Transverse colon (tissue), 4 donors: Measurements from ENCODE around the gene TNFSF9. TPM values are rescaled to one million over a fixed set of nuclear protein-coding genes. Genes with fewer than 3 reads are reported as not detected.

Source experiments
- DNase-seq: peaks from one replicate; pipeline ENCODE4 v3.0.0-alpha.2; 2019
- H3K27ac ChIP-seq, 4 donors: fragments of 200-600 bp; sonication (generic); 2 replicates each; pipeline ENCODE4 v1.5.1; 2016 to 2018; ENCODE audit warnings: inconsistent platforms in 4 of 4
- H3K27me3 ChIP-seq: fragments of 200-600 bp; sonication (generic); 2 replicates; pipeline ENCODE4 v1.5.1; 2017; ENCODE audit warnings: inconsistent platforms
- H3K36me3 ChIP-seq, 4 donors: fragments of 200-600 bp; sonication (generic); 2 replicates each; pipeline ENCODE4 v1.5.1; 2017 to 2019; ENCODE audit warnings: inconsistent platforms in 4 of 4
- H3K4me1 ChIP-seq, 4 donors: fragments of 200-600 bp; sonication (generic); 2 replicates each; pipeline ENCODE4 v1.5.1; 2017 to 2020; ENCODE audit warnings: inconsistent platforms in 4 of 4
- H3K4me3 ChIP-seq, 4 donors: fragments of 200-600 bp; sonication (generic); 1 replicate in 1 of 4; 2 replicates in 3 of 4; pipeline versions ENCODE4 v1.5.1 to v1.6.1; 2017 to 2019; ENCODE audit warnings: inconsistent platforms in 4 of 4
- H3K9me3 ChIP-seq, 2 donors: fragments of 200-600 bp; sonication (generic); 2 replicates each; pipeline ENCODE4 v1.5.1; 2017 to 2019; ENCODE audit warnings: inconsistent platforms in 2 of 2
- CTCF ChIP-seq, 5 experiments: fragments of 200-600 bp in 3 of 5; fragments of 450-650 bp in 2 of 5; sonication (generic) in 3 of 5; IDR thresholded peaks; 1 replicate in 2 of 5; 2 replicates in 3 of 5; pipeline ENCODE4 v1.5.1; 2016 to 2017; ENCODE audit warnings: antibody characterized with exemption in 5 of 5, inconsistent platforms in 3 of 5, mild to moderate bottlenecking in 2 of 5, moderate library complexity in 1 of 5
- EP300 ChIP-seq: sonication (generic); formaldehyde crosslinking; IDR thresholded peaks from one replicate; pipeline ENCODE4 v1.6.1; 2017; ENCODE audit warnings: antibody characterized with exemption, low read depth
- POLR2A ChIP-seq: fragments of 450-650 bp; IDR thresholded peaks from one replicate; pipeline ENCODE4 v1.6.1; 2016; ENCODE audit warnings: antibody characterized with exemption, mild to moderate bottlenecking, moderate library complexity
- POLR2AphosphoS5 ChIP-seq, 3 donors: sonication (generic); formaldehyde crosslinking; IDR thresholded peaks; one replicate each; pipeline ENCODE4 v1.6.1; 2016; ENCODE audit warnings: antibody characterized with exemption in 3 of 3
- whole genome bisulfite sequencing, 2 donors: methylation state at CpG; one replicate each; pipeline ENCODE4 v1.1.5; 2018; ENCODE audit warnings: low coverage in 1 of 2; 5-methylcytosine and 5-hydroxymethylcytosine counted together
- in situ Hi-C, 4 donors: fragments of 200-750 bp; cut with MboI; loops; one replicate each; pipeline versions ENCODE4 v1.15.0 to v1.15.1; 2017; ENCODE audit warnings: low sequenced_read_pairs in 3 of 4, low pct_ligation_motif_present in 1 of 4, low pct_unique_long_range_greater_than_20kb in 1 of 4
- intact Hi-C: fragments of 100-400 bp; cut with DNase I; formaldehyde crosslinking; loops from one replicate; pipeline ENCODE4 v1.15.1; 2023; ENCODE audit warnings: low total_unique reads
- total RNA-seq, 4 donors: library from RNA; depleted of rRNA; stranded (reverse); fragments of >200 nt; gene quantifications; one replicate each; pipeline ENCODE4 v1.1.0, GENCODE V29; 2016

TNFSF9 gene
- total RNA-seq, 4 donors from 2014 or later, result 0.95 to 2.7 TPM; not detected in 2

GRCh38 chr19:6484230-6484629, 46.6 kb upstream of the TNFSF9 start:
- no peak overlapping the region for H3K27ac ChIP-seq
- H3K4me1 ChIP-seq, result peaks cover 0 to 3% (median 0%) of the 10 kb centered on the region in 4 donors
- H3K9me3 ChIP-seq, result no peaks in the 10 kb centered on the region
- in situ Hi-C loops, result no loop called here
- 91 to 100% methylated on average over 4 to 8 of the region's 8 CpGs for WGBS, 2 donors
- no peaks in the 10 kb centered on the region for H3K27me3 ChIP-seq
- H3K36me3 ChIP-seq, result no peaks in the 10 kb centered on the region
- DNase-seq, result no peak
- intact Hi-C loops, result no loop called here
- no peak overlapping the region for H3K4me3 ChIP-seq
- TF ChIP-seq CTCF (IDR thresholded peaks at IDR 0.05) (no peak), POLR2AphosphoS5 (IDR thresholded peaks at IDR 0.05) (no peak), EP300 (no peak), POLR2A (no peak)

GRCh38 chr19:6484831-6485230, 46.0 kb upstream of the TNFSF9 start:
- in situ Hi-C loops (no loop called here), intact Hi-C loops (no loop called here)
- peaks cover 0 to 3% (median 0%) of the 10 kb centered on the region in 4 donors for H3K4me1 ChIP-seq
- H3K9me3 ChIP-seq, result no peaks in the 10 kb centered on the region
- H3K4me3 ChIP-seq, result no peak overlapping the region
- H3K36me3 ChIP-seq, result no peaks in the 10 kb centered on the region
- no peak for DNase-seq
- no peak overlapping the region for H3K27ac ChIP-seq
- TF ChIP-seq CTCF (IDR thresholded peaks at IDR 0.05) (no peak), EP300 (no peak), POLR2AphosphoS5 (IDR thresholded peaks at IDR 0.05) (no peak), POLR2A (no peak)
- WGBS, 2 donors, result 88 to 93% methylated on average over 4 to 7 of the region's 7 CpGs
- no peaks in the 10 kb centered on the region for H3K27me3 ChIP-seq

GRCh38 chr19:6489278-6490061, 41.4 kb upstream of the TNFSF9 start:
- intact Hi-C loops, result no loop called here
- Histone ChIP-seq H3K4me1 (no peaks in the 10 kb centered on the region), H3K9me3 (no peaks in the 10 kb centered on the region), H3K36me3 (no peaks in the 10 kb centered on the region), H3K4me3 (peak overlapping the region in 1 of 4 donors; percentile 2), H3K27ac (no peak overlapping the region), H3K27me3 (no peaks in the 10 kb centered on the region)
- no peak for DNase-seq
- in situ Hi-C loops, result no loop called here
- 52 to 60% methylated on average over 3 to 15 of the region's 15 CpGs for WGBS, 2 donors
- no peak for TF ChIP-seq CTCF (IDR thresholded peaks at IDR 0.05)
- TF ChIP-seq EP300, result no peak
- TF ChIP-seq POLR2A, result no peak
- no peak for TF ChIP-seq POLR2AphosphoS5 (IDR thresholded peaks at IDR 0.05)

GRCh38 chr19:6490134-6490533, 40.7 kb upstream of the TNFSF9 start:
- 73% methylated on average over 2 of the region's 2 CpGs; no CpG with 5 or more reads in 1 of the 2 donors for WGBS, 2 donors
- in situ Hi-C loops (no loop called here), intact Hi-C loops (no loop called here)
- Histone ChIP-seq H3K36me3 (no peaks in the 10 kb centered on the region), H3K27ac (no peak overlapping the region), H3K27me3 (no peaks in the 10 kb centered on the region), H3K4me3 (no peak overlapping the region), H3K4me1 (no peaks in the 10 kb centered on the region), H3K9me3 (no peaks in the 10 kb centered on the region)
- TF ChIP-seq POLR2AphosphoS5 (IDR thresholded peaks at IDR 0.05) (no peak), EP300 (no peak), POLR2A (no peak), CTCF (IDR thresholded peaks at IDR 0.05) (no peak)
- no peak for DNase-seq
